Measurements from ENCODE around the gene NFYC.

Gene NFYC

GRCh38 chr1:40762144-40762923, 70.8 kb downstream of the NFYC start:
- no peak for DNase-seq

GRCh38 chr1:40763742-40764532, 72.4 kb downstream of the NFYC start:
- DNase-seq: no peak

GRCh38 chr1:40764981-40765380, 73.5 kb downstream of the NFYC start:
- DNase-seq: no peak

GRCh38 chr1:40766017-40766416, 74.5 kb downstream of the NFYC start:
- DNase-seq: no peak

GRCh38 chr1:40766560-40766959, 75.1 kb downstream of the NFYC start:
- DNase-seq: no peak

- DNase-seq: no peak
Observed at GRCh38 chr1:40768146-40768990, 76.9 kb downstream of the NFYC start.

GRCh38 chr1:40769815-40770214, 78.3 kb downstream of the NFYC start:
- no peak for DNase-seq

GRCh38 chr1:40770296-40771070, 79.0 kb downstream of the NFYC start:
- no peak for DNase-seq

GRCh38 chr1:40772146-40772955, 80.8 kb downstream of the NFYC start:
- no peak for DNase-seq

GRCh38 chr1:40773748-40774265, 82.3 kb downstream of the NFYC start:
- DNase-seq: no peak

GRCh38 chr1:40774266-40774998, 82.9 kb downstream of the NFYC start:
- DNase-seq: peak; percentile 68

GRCh38 chr1:40776236-40777072, 85.0 kb downstream of the NFYC start:
- DNase-seq: no peak

GRCh38 chr1:40777224-40777970, 85.9 kb downstream of the NFYC start:
- no peak for DNase-seq

- no peak for DNase-seq
Observed at GRCh38 chr1:40780678-40781607, 89.4 kb downstream of the NFYC start.

GRCh38 chr1:40781608-40781971, 90.1 kb downstream of the NFYC start:
- no peak for DNase-seq

- no peak for DNase-seq
Observed at GRCh38 chr1:40782371-40782956, 91.0 kb downstream of the NFYC start.
